Ascending aorta (tissue), 2 donors: Measurements from ENCODE around the gene SLC26A1. TPM values are rescaled to one million over a fixed set of nuclear protein-coding genes. Genes with fewer than 3 reads are reported as not detected.
"Not testable (repeated sequence)": the region's sequence is repeated elsewhere in the genome, so short reads cannot be mapped to it uniquely, and the experiment has no call there.

Experiments used
- DNase-seq, 2 donors: peaks; one replicate each; pipeline ENCODE4 v3.0.0-alpha.2; 2019; ENCODE audit warnings: low spot score in 2 of 2
- H3K27ac ChIP-seq, 2 donors: fragments of 200-600 bp; sonication (generic); one replicate each; pipeline ENCODE4 v1.5.1; 2016 to 2017; ENCODE audit warnings: mild to moderate bottlenecking in 1 of 2
- H3K27me3 ChIP-seq: fragments of 200-600 bp; sonication (generic); one replicate; pipeline ENCODE4 v1.5.1; 2017
- H3K36me3 ChIP-seq, 2 donors: fragments of 200-600 bp; sonication (generic); one replicate each; pipeline ENCODE4 v1.5.1; 2016
- H3K4me1 ChIP-seq, 2 donors: fragments of 200-600 bp; sonication (generic); one replicate each; pipeline ENCODE4 v1.5.1; 2016 to 2017; ENCODE audit warnings: mild to moderate bottlenecking in 1 of 2
- H3K4me3 ChIP-seq, 2 donors: fragments of 200-600 bp; sonication (generic); one replicate each; pipeline ENCODE4 v1.5.1; 2016 to 2017; ENCODE audit warnings: mild to moderate bottlenecking in 1 of 2
- H3K9me3 ChIP-seq, 2 donors: fragments of 200-600 bp; sonication (generic); one replicate each; pipeline ENCODE4 v1.5.1; 2016
- CTCF ChIP-seq, 3 experiments: fragments of 200-600 bp in 2 of 3; fragments of 450-650 bp in 1 of 3; sonication (generic) in 2 of 3; IDR thresholded peaks; one replicate each; pipeline ENCODE4 v1.5.1; 2016 to 2019; ENCODE audit warnings: antibody characterized with exemption in 3 of 3, mild to moderate bottlenecking in 1 of 3, moderate library complexity in 1 of 3
- intact Hi-C: fragments of 100-400 bp; cut with DNase I; formaldehyde crosslinking; loops from one replicate; pipeline ENCODE4 v1.15.1; 2023
- total RNA-seq: library from RNA; depleted of rRNA; stranded (reverse); fragments of >200 nt; gene quantifications from one replicate; pipeline ENCODE4 v1.1.0, GENCODE V29; 2016

Gene SLC26A1
- total RNA-seq, 1 donor from 2014 or later = not detected

- intact Hi-C loops = no loop called here
- no peak for TF ChIP-seq CTCF (IDR thresholded peaks at IDR 0.05)
- H3K4me3 ChIP-seq = no peak overlapping the region
Observed at GRCh38 chr4:984336-985054, 8.7 kb downstream of the SLC26A1 start.

GRCh38 chr4:982814-983213 lies 10.4 kb downstream of the SLC26A1 start:
- Histone ChIP-seq H3K27ac (no peak overlapping the region), H3K4me3 (no peak overlapping the region), H3K9me3 (no peaks in the 10 kb centered on the region), H3K27me3 (no peaks in the 10 kb centered on the region), H3K36me3 (no peaks in the 10 kb centered on the region), H3K4me1 (peaks cover 4 to 12% of the 10 kb centered on the region in 2 donors)
- no peak for DNase-seq
- no peak for TF ChIP-seq CTCF (IDR thresholded peaks at IDR 0.05)
- intact Hi-C loops = no loop called here

More at GRCh38 chr4:984336-985054, 8.7 kb downstream of the SLC26A1 start:
- Histone ChIP-seq H3K27ac (no peak overlapping the region), H3K9me3 (no peaks in the 10 kb centered on the region), H3K4me1 (peaks cover 4 to 14% of the 10 kb centered on the region in 2 donors), H3K36me3 (peaks cover 0 to 1% of the 10 kb centered on the region in 2 donors), H3K27me3 (no peaks in the 10 kb centered on the region)
- no peak for DNase-seq

- H3K27me3 ChIP-seq = no peaks in the 10 kb centered on the region
- H3K36me3 ChIP-seq = no peaks in the 10 kb centered on the region
- no peak overlapping the region for H3K4me3 ChIP-seq
- H3K9me3 ChIP-seq = no peaks in the 10 kb centered on the region
- DNase-seq = no peak
- intact Hi-C loops = no loop called here
- no peak overlapping the region for H3K27ac ChIP-seq
- peaks cover 0 to 7% of the 10 kb centered on the region in 2 donors for H3K4me1 ChIP-seq
- no peak for TF ChIP-seq CTCF (IDR thresholded peaks at IDR 0.05)
Observed at GRCh38 chr4:982291-982690, 10.9 kb downstream of the SLC26A1 start.

GRCh38 chr4:978957-979701 lies 14.1 kb downstream of the SLC26A1 start:
- intact Hi-C loops = no loop called here
- H3K36me3 ChIP-seq = no peaks in the 10 kb centered on the region

GRCh38 chr4:976016-976415 lies 17.2 kb downstream of the SLC26A1 start:
- H3K27ac ChIP-seq, intact Hi-C loops, H3K4me3 ChIP-seq, DNase-seq, H3K9me3 ChIP-seq, H3K27me3 ChIP-seq, H3K36me3 ChIP-seq: not testable (repeated sequence)
- peaks cover 9 to 16% of the 10 kb centered on the region in 2 donors for H3K4me1 ChIP-seq

More at GRCh38 chr4:978957-979701, 14.1 kb downstream of the SLC26A1 start:
- H3K9me3 ChIP-seq = no peaks in the 10 kb centered on the region
- no peak for TF ChIP-seq CTCF (IDR thresholded peaks at IDR 0.05)
- no peak for DNase-seq
- no peak overlapping the region for H3K27ac ChIP-seq
- no peaks in the 10 kb centered on the region for H3K27me3 ChIP-seq
- H3K4me1 ChIP-seq = no peaks in the 10 kb centered on the region
- H3K4me3 ChIP-seq = no peak overlapping the region

- no peak for TF ChIP-seq CTCF (IDR thresholded peaks at IDR 0.05)
- Histone ChIP-seq H3K27me3 (no peaks in the 10 kb centered on the region), H3K27ac (no peak overlapping the region), H3K36me3 (no peaks in the 10 kb centered on the region), H3K4me1 (peaks cover 9 to 16% of the 10 kb centered on the region in 2 donors), H3K4me3 (no peak overlapping the region), H3K9me3 (no peaks in the 10 kb centered on the region)
- no peak for DNase-seq
- intact Hi-C loops = no loop called here
Observed at GRCh38 chr4:974668-975067, 18.5 kb downstream of the SLC26A1 start.
